ENCODE data around the gene CDH4.
"Not testable (repeated sequence)": the region's sequence is repeated elsewhere in the genome, so short reads cannot be mapped to it uniquely, and the experiment has no call there.

The CDH4 gene

GRCh38 chr20:61476956-61477355 lies 224.9 kb downstream of the CDH4 start:
- no peak for DNase-seq

- no peak for DNase-seq
Observed at GRCh38 chr20:61477451-61477861, 225.4 kb downstream of the CDH4 start.

GRCh38 chr20:61478094-61478493 lies 226.0 kb downstream of the CDH4 start:
- no peak for DNase-seq

GRCh38 chr20:61478611-61479305 lies 226.7 kb downstream of the CDH4 start:
- DNase-seq = no peak

- DNase-seq = not testable (repeated sequence)
Observed at GRCh38 chr20:61479433-61479832, 227.4 kb downstream of the CDH4 start.

GRCh38 chr20:61480158-61480825 lies 228.2 kb downstream of the CDH4 start:
- DNase-seq = no peak

- DNase-seq = no peak
Observed at GRCh38 chr20:61482056-61482887, 230.2 kb downstream of the CDH4 start.

GRCh38 chr20:61482901-61483300 lies 230.8 kb downstream of the CDH4 start:
- no peak for DNase-seq

- DNase-seq = no peak
Observed at GRCh38 chr20:61483336-61484067, 231.4 kb downstream of the CDH4 start.

- no peak for DNase-seq
Observed at GRCh38 chr20:61486198-61486597, 234.1 kb downstream of the CDH4 start.

GRCh38 chr20:61487346-61487996 lies 235.4 kb downstream of the CDH4 start:
- no peak for DNase-seq

GRCh38 chr20:61487997-61488371 lies 235.9 kb downstream of the CDH4 start:
- no peak for DNase-seq

- DNase-seq = no peak
Observed at GRCh38 chr20:61490721-61491120, 238.7 kb downstream of the CDH4 start.

GRCh38 chr20:61492065-61492464 lies 240.0 kb downstream of the CDH4 start:
- no peak for DNase-seq

- no peak for DNase-seq
Observed at GRCh38 chr20:61493798-61494305, 241.8 kb downstream of the CDH4 start.

GRCh38 chr20:61494763-61495575 lies 242.9 kb downstream of the CDH4 start:
- no peak for DNase-seq

GRCh38 chr20:61497029-61497627 lies 245.1 kb downstream of the CDH4 start:
- no peak for DNase-seq

GRCh38 chr20:61499859-61500554 lies 247.9 kb downstream of the CDH4 start:
- no peak for DNase-seq

- no peak for DNase-seq
Observed at GRCh38 chr20:61500791-61501321, 248.8 kb downstream of the CDH4 start.

- no peak for DNase-seq
Observed at GRCh38 chr20:61502433-61502832, 250.4 kb downstream of the CDH4 start.
